K562 (cell line): ENCODE results near the gene PNMT. TPM values are rescaled to one million over a fixed set of nuclear protein-coding genes. Genes with fewer than 3 reads are reported as not detected.

Source experiments
- ARID2 ChIP-seq: fragments of 450-650 bp; IDR thresholded peaks from 2 replicates; pipeline ENCODE4 v1.6.1; 2017; ENCODE audit warnings: antibody characterized with exemption, mild to moderate bottlenecking
- CREB1 ChIP-seq, 2 experiments: sonication (generic) in 1 of 2; formaldehyde crosslinking in 1 of 2; IDR thresholded peaks; 2 replicates each; pipeline versions ENCODE4 v1.6.1 to v1.8.0; 2012 to 2022; ENCODE audit warnings: inconsistent platforms in 1 of 2, mild to moderate bottlenecking in 1 of 2, missing genetic modification reagents in 1 of 2, moderate library complexity in 1 of 2
- CTCFL ChIP-seq: IDR thresholded peaks from 2 replicates; pipeline ENCODE4 v1.6.1; 2011; ENCODE audit warnings: borderline replicate concordance, low read depth, mild to moderate bottlenecking, moderate library complexity, low read length; ENCODE audit not compliant: insufficient read depth, poor library complexity, severe bottlenecking
- GTF2B ChIP-seq: IDR thresholded peaks from 2 replicates; pipeline ENCODE4 v1.6.1; 2011; ENCODE audit not compliant: insufficient read length; ENCODE audit errors: extremely low read depth
- HMGN3 ChIP-seq: IDR thresholded peaks from 2 replicates; pipeline ENCODE4 v1.6.1; 2011; ENCODE audit warnings: borderline replicate concordance, low read depth, mild to moderate bottlenecking, mixed read lengths, low read length; ENCODE audit not compliant: insufficient read length; ENCODE audit errors: extremely low read depth
- IRF9 ChIP-seq: fragments of 450-650 bp; IDR thresholded peaks from 2 replicates; pipeline ENCODE4 v1.6.1; 2016; ENCODE audit warnings: missing biosample characterization, missing genetic modification characterization
- NFYB ChIP-seq: IDR thresholded peaks from 2 replicates; pipeline ENCODE4 v1.6.1; 2011; ENCODE audit warnings: mild to moderate bottlenecking, moderate library complexity; ENCODE audit not compliant: insufficient read length; ENCODE audit errors: extremely low read depth
- ZNF347 ChIP-seq: fragments of 450-650 bp; formaldehyde crosslinking; IDR thresholded peaks from 2 replicates; pipeline ENCODE4 v1.4.0; 2020; ENCODE audit warnings: low read depth, mild to moderate bottlenecking, moderate library complexity
- ZNF507 ChIP-seq: conservative IDR thresholded peaks from 2 replicates; pipeline ENCODE4 v1.6.1; 2017; ENCODE audit warnings: missing genetic modification characterization, missing compliant biosample characterization
- ZNF583 ChIP-seq: fragments of 250-450 bp; sonication (Bioruptor Pico); IDR thresholded peaks from 2 replicates; pipeline ENCODE4 v1.4.0; 2020
- ZNF780A ChIP-seq: fragments of 250-450 bp; sonication (Bioruptor Pico); IDR thresholded peaks from 2 replicates; pipeline ENCODE4 v1.5.0; 2021; ENCODE audit warnings: mild to moderate bottlenecking
- polyA plus RNA-seq, 8 experiments: library from polyadenylated mRNA; depleted of rRNA in 4 of 8; stranded (reverse) in 5 of 8; unstranded in 3 of 8; fragments of >200 nt; fragmentation: Nextera tagmentation in 2 of 8; fragmentation: Illumina TruSeq in 1 of 8; extraction: Ambion mirVana in 2 of 8; extraction: Trizol in 1 of 8; gene quantifications; 2 replicates each; pipeline versions ENCODE4 v1.2.1 to v1.2.3, GENCODE V29; 2011 to 2014; ENCODE audit warnings: inconsistent platforms in 1 of 8, missing spikeins in 1 of 8
- total RNA-seq, 7 experiments: library from RNA; depleted of rRNA in 6 of 7; stranded (reverse); fragments of >200 nt in 6 of 7; fragmentation: Illumina TruSeq in 2 of 7; extraction: Trizol in 2 of 7; gene quantifications; 2 replicates each; pipeline versions ENCODE4 v1.2.1 to v1.2.3, GENCODE V29; 2011 to 2021; ENCODE audit warnings: low replicate concordance in 1 of 7
- TF ChIP-seq, protein P1 (sequence below): fragments of 250-450 bp; sonication (Bioruptor Pico); IDR thresholded peaks from 2 replicates; pipeline ENCODE4 v1.5.1; 2021; ENCODE audit warnings: mild to moderate bottlenecking
- TF ChIP-seq, protein P2 (sequence below): fragments of 450-650 bp; IDR thresholded peaks from 2 replicates; pipeline ENCODE4 v1.6.1; 2016; ENCODE audit warnings: low read depth

PNMT gene
- total and polyA plus RNA-seq, 9 of the 15 experiments (the other 6 are each of a cell fraction or from before 2014, with no cell fraction given) = 0.55 to 18.1 (median 5.8) TPM

- TF ChIP-seq, protein P1, sequence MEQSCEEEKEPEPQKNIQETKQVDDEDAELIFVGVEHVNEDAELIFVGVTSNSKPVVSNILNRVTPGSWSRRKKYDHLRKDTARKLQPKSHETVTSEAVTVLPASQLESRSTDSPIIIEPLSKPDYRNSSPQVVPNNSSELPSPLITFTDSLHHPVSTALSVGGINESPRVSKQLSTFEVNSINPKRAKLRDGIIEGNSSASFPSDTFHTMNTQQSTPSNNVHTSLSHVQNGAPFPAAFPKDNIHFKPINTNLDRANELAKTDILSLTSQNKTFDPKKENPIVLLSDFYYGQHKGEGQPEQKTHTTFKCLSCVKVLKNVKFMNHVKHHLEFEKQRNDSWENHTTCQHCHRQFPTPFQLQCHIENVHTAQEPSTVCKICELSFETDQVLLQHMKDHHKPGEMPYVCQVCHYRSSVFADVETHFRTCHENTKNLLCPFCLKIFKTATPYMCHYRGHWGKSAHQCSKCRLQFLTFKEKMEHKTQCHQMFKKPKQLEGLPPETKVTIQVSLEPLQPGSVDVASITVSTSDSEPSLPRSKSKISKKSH = no peak
- TF ChIP-seq, protein P2, sequence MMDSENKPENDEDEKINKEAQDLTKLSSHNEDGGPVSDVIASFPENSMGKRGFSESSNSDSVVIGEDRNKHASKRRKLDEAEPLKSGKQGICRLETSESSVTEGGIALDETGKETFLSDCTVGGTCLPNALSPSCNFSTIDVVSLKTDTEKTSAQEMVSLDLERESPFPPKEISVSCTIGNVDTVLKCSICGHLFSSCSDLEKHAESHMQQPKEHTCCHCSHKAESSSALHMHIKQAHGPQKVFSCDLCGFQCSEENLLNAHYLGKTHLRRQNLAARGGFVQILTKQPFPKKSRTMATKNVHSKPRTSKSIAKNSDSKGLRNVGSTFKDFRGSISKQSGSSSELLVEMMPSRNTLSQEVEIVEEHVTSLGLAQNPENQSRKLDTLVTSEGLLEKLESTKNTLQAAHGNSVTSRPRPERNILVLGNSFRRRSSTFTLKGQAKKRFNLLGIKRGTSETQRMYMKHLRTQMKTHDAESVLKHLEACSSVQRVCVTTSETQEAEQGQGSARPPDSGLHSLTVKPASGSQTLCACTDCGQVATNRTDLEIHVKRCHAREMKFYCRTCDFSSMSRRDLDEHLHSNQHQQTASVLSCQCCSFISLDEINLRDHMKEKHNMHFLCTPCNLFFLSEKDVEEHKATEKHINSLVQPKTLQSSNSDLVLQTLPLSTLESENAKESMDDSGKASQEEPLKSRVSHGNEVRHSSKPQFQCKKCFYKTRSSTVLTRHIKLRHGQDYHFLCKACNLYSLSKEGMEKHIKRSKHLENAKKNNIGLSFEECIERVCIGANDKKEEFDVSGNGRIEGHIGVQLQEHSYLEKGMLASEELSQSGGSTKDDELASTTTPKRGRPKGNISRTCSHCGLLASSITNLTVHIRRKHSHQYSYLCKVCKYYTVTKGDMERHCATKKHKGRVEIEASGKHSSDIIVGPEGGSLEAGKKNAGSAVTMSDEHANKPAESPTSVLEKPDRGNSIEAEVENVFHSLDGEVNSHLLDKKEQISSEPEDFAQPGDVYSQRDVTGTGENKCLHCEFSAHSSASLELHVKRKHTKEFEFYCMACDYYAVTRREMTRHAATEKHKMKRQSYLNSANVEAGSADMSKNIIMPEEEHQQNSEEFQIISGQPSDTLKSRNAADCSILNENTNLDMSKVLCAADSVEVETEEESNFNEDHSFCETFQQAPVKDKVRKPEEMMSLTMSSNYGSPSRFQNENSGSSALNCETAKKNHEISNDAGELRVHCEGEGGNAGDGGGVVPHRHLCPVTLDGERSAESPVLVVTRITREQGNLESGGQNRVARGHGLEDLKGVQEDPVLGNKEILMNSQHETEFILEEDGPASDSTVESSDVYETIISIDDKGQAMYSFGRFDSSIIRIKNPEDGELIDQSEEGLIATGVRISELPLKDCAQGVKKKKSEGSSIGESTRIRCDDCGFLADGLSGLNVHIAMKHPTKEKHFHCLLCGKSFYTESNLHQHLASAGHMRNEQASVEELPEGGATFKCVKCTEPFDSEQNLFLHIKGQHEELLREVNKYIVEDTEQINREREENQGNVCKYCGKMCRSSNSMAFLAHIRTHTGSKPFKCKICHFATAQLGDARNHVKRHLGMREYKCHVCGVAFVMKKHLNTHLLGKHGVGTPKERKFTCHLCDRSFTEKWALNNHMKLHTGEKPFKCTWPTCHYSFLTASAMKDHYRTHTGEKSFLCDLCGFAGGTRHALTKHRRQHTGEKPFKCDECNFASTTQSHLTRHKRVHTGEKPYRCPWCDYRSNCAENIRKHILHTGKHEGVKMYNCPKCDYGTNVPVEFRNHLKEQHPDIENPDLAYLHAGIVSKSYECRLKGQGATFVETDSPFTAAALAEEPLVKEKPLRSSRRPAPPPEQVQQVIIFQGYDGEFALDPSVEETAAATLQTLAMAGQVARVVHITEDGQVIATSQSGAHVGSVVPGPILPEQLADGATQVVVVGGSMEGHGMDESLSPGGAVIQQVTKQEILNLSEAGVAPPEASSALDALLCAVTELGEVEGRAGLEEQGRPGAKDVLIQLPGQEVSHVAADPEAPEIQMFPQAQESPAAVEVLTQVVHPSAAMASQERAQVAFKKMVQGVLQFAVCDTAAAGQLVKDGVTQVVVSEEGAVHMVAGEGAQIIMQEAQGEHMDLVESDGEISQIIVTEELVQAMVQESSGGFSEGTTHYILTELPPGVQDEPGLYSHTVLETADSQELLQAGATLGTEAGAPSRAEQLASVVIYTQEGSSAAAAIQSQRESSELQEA = no peak
- TF ChIP-seq ZNF583 = 0 out of 2 replicates have a peak, but pooled peaks have one; percentile 29
- TF ChIP-seq ZNF347 (CRISPR knock-in tag) = no peak
- TF ChIP-seq ZNF780A (CRISPR knock-in tag) = no peak
- TF ChIP-seq IRF9 = no peak
- no peak for TF ChIP-seq NFYB
- TF ChIP-seq HMGN3 = no peak
- TF ChIP-seq CTCFL = peak; percentile 79
- TF ChIP-seq GTF2B = no peak
- no peak; the same call in 1 of the 2 replicates for TF ChIP-seq ARID2
- TF ChIP-seq CREB1 (IDR thresholded peaks at IDR 0.05) = no peak
- no peak for TF ChIP-seq CREB1 (CRISPR knock-in tag; IDR thresholded peaks at IDR 0.05)
- TF ChIP-seq ZNF507 (tag) = no peak
These were observed 14.5 kb upstream of the PNMT start (continued) for GRCh38 chr17:39653662-39654331.
